HepG2 (cell line): ENCODE measurements around the gene AKR1B15. TPM values are rescaled to one million over a fixed set of nuclear protein-coding genes. Genes with fewer than 3 reads are reported as not detected.

Source experiments
- ATAC-seq: fragments of 200-7000 bp; cut with Tn5 transposase; 3 replicates; pipeline ENCODE4 v1.9.1; 2020; ENCODE audit warnings: mild to moderate bottlenecking, moderate library complexity
- BruUV-seq: library from RNA; stranded (reverse); fragments of 400-500 nt; replicated peaks from 2 replicates; lab custom pipeline; 2021; lab: Mats Ljungman, UMichigan
- CTCF ChIA-PET: fragments of 300-600 bp; formaldehyde crosslinking; extraction: SDS; loops from one replicate; lab custom pipeline; 2021; ENCODE audit warnings: low total read pairs, inconsistent platforms, low intra/inter-chr PET ratio; lab: Yijun Ruan, JAX
- POLR2A ChIA-PET: fragments of 350-600 bp; sonication (Branson Sonifier 250); formaldehyde crosslinking; loops from one replicate; lab custom pipeline; 2020; ENCODE audit warnings: antibody characterized with exemption, inconsistent platforms; lab: Yijun Ruan, JAX
- DNase-seq: peaks from one replicate; pipeline ENCODE4 v3.0.0-alpha.2; 2015; ENCODE audit warnings: low spot score
- FAIRE-seq: peaks from 3 replicates; lab custom pipeline; 2011; peaks lifted over from hg19 to GRCh38; lab: Jason Lieb, UNC
- H2AFZ ChIP-seq: one replicate; pipeline ENCODE4 v1.6.1; 2011; ENCODE audit warnings: low read length, inconsistent platforms
- H3K27ac ChIP-seq: fragments of 300-600 bp; 3 replicates; pipeline ENCODE4 v1.8.0; 2011; ENCODE audit warnings: mixed run types, mild to moderate bottlenecking, mixed read lengths, low read length, inconsistent platforms; ENCODE audit not compliant: insufficient read depth; ENCODE audit errors: extremely low read length
- H3K27me3 ChIP-seq, 2 experiments: fragments of 200-600 bp in 1 of 2; 2 replicates in 1 of 2; 3 replicates in 1 of 2; pipeline versions ENCODE4 v1.6.0 to v1.8.0; 2011; ENCODE audit warnings: low read length in 2 of 2, mild to moderate bottlenecking in 2 of 2, moderate library complexity in 2 of 2, inconsistent platforms in 1 of 2; ENCODE audit not compliant: insufficient read depth in 2 of 2, control insufficient read depth in 1 of 2
- H3K36me3 ChIP-seq, 2 experiments: fragments of 200-600 bp in 1 of 2; replicated peaks in 1 of 2; 2 replicates in 1 of 2; 3 replicates in 1 of 2; pipeline versions ENCODE4 v1.5.1 to v1.8.0; 2011; ENCODE audit warnings: low read length in 2 of 2, inconsistent platforms in 1 of 2; ENCODE audit not compliant: insufficient read depth in 2 of 2, control insufficient read depth in 1 of 2
- H3K4me1 ChIP-seq: 2 replicates; pipeline ENCODE4 v1.5.1; 2012; ENCODE audit warnings: low read length, inconsistent platforms; ENCODE audit not compliant: insufficient read depth
- H3K4me2 ChIP-seq: 2 replicates; pipeline ENCODE4 v1.6.0; 2011; ENCODE audit warnings: low read depth, low read length, inconsistent platforms
- H3K4me3 ChIP-seq, 3 experiments: fragments of 200-600 bp in 1 of 3; sonication (generic), shearing (Covaris generic) in 1 of 3; replicated peaks in 1 of 3; 2 replicates each; pipeline ENCODE4 v1.5.1; 2011 to 2016; ENCODE audit warnings: low read length in 3 of 3, inconsistent platforms in 2 of 3, low read depth in 2 of 3, mild to moderate bottlenecking in 2 of 3, control low read depth in 1 of 3, mixed read lengths in 1 of 3; ENCODE audit not compliant: insufficient read depth in 1 of 3
- H3K79me2 ChIP-seq: one replicate; pipeline ENCODE4 v1.6.1; 2011; ENCODE audit warnings: low read length, inconsistent platforms; ENCODE audit not compliant: insufficient read depth
- H3K9ac ChIP-seq: 2 replicates; pipeline ENCODE4 v1.6.0; 2011; ENCODE audit warnings: mild to moderate bottlenecking, low read depth, low read length, inconsistent platforms; ENCODE audit not compliant: insufficient read depth
- H3K9me3 ChIP-seq: 2 replicates; pipeline ENCODE4 v1.5.1; 2012; ENCODE audit warnings: mild to moderate bottlenecking, low read length
- H4K20me1 ChIP-seq: 2 replicates; pipeline ENCODE4 v1.6.0; 2011; ENCODE audit warnings: inconsistent platforms, mild to moderate bottlenecking, low read length, moderate library complexity; ENCODE audit not compliant: insufficient read depth
- HNRNPL ChIP-seq: fragments of 200-400 bp; formaldehyde crosslinking; IDR thresholded peaks from 2 replicates; pipeline ENCODE4 v1.6.1; 2017; ENCODE audit warnings: mild to moderate bottlenecking, low read depth, low read length
- TCF7L2 ChIP-seq: IDR thresholded peaks from 2 replicates; pipeline ENCODE4 v1.6.1; 2011; ENCODE audit warnings: mild to moderate bottlenecking, low read depth, low read length, moderate library complexity
- ZC3H13 ChIP-seq: sonication (generic); formaldehyde crosslinking; IDR thresholded peaks from 2 replicates; pipeline ENCODE4 v1.8.1; 2023; ENCODE audit warnings: mild to moderate bottlenecking, missing genetic modification reagents, moderate library complexity
- WGBS: methylation state at CpG from one replicate; pipeline ENCODE4 v1.1.6; 2017; ENCODE audit warnings: low lambda C conversion rate; 5-methylcytosine and 5-hydroxymethylcytosine counted together
- in situ Hi-C: cut with HindIII; loops from 2 replicates; pipeline ENCODE4 v1.10.0; 2017; ENCODE audit warnings: low pct_unique_long_range_greater_than_20kb; ENCODE audit not compliant: extremely low pct_ligation_motif_present
- intact Hi-C: fragments of 100-400 bp; cut with micrococcal nuclease; formaldehyde crosslinking; loops from one replicate; pipeline ENCODE4 v1.10.0; 2022; ENCODE audit not compliant: unreplicated experiment
- polyA plus RNA-seq, 8 experiments: library from polyadenylated mRNA; depleted of rRNA in 3 of 8; stranded (reverse) in 7 of 8; unstranded in 1 of 8; fragments of >200 nt; fragmentation: Illumina TruSeq in 4 of 8; extraction: Trizol in 4 of 8; gene quantifications; 2 replicates each; pipeline versions ENCODE4 v1.2.1 to v1.2.3, GENCODE V29; 2011 to 2016; ENCODE audit warnings: low read depth in 4 of 8, missing spikeins in 1 of 8, mixed read lengths in 1 of 8; ENCODE audit not compliant: insufficient read depth in 1 of 8
- total RNA-seq, 5 experiments: library from RNA; depleted of rRNA; stranded (reverse); fragments of >200 nt; fragmentation: Illumina TruSeq; extraction: Trizol; gene quantifications; 2 replicates each; pipeline ENCODE4 v1.2.3, GENCODE V29; 2016; ENCODE audit warnings: low read depth in 1 of 5
- TF ChIP-seq, protein P1 (sequence below): sonication (generic); formaldehyde crosslinking; conservative IDR thresholded peaks from 2 replicates; pipeline ENCODE4 v1.4.0; 2020; ENCODE audit warnings: missing genetic modification reagents
- TF ChIP-seq, protein P2 (sequence below): sonication (generic); formaldehyde crosslinking; IDR thresholded peaks from 2 replicates; pipeline ENCODE4 v1.4.0; 2020; ENCODE audit warnings: mild to moderate bottlenecking, missing genetic modification reagents
- TF ChIP-seq, protein P3 (sequence below): sonication (generic); formaldehyde crosslinking; IDR thresholded peaks from 2 replicates; pipeline ENCODE4 v1.5.0; 2020; ENCODE audit warnings: missing genetic modification reagents
- TF ChIP-seq, protein P4 (sequence below), 2 experiments: sonication (generic) in 1 of 2; formaldehyde crosslinking in 1 of 2; IDR thresholded peaks; 2 replicates each; pipeline versions ENCODE4 v1.5.1 to v1.6.1; 2011 to 2020; ENCODE audit warnings: borderline replicate concordance in 1 of 2, low read depth in 1 of 2, low read length in 1 of 2, mild to moderate bottlenecking in 1 of 2, missing genetic modification reagents in 1 of 2, moderate library complexity in 1 of 2

AKR1B15 gene
- total and polyA plus RNA-seq, 2 of the 13 experiments (the other 11 are each of a cell fraction or from before 2014, with no cell fraction given), result 0.77 TPM; not detected in 1

DNA sequence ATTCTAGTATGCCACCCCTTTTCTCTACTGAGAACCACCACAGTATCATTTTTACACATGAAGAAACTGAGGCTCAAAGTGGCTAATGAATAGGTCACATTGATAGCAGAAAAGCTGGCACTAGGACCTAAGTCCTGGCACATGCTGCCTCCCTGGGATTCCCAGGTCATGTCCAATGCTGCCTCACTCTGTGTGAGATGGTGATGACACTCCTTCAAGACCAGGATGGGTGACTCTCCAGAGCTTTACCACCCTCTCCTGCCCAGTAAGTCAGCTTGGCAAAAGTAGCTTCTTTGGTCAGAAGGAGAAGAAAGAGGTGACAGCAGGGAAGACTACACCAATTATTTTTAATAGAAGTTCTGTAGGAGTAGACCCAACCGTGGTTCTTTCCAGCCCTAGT, 34.8 kb upstream of the AKR1B15 start:
- no peak overlapping the region for H2AFZ ChIP-seq
- peak; percentile 36; the same call in 2 of the 3 replicates for ATAC-seq
- POLR2A ChIA-PET, result no interaction called here
- H3K4me3 ChIP-seq, result no peak overlapping the region
- BruUV-seq, result no TSS peak
- no peak overlapping the region for H3K27ac ChIP-seq
- H3K4me1 ChIP-seq, result no peaks in the 10 kb centered on the region
- no peaks in the 10 kb centered on the region for H3K79me2 ChIP-seq
- no peak overlapping the region for H3K4me2 ChIP-seq
- no peak overlapping the region for H3K9ac ChIP-seq
- intact Hi-C loops (loop anchor here (1.0 to 2.0 kb wide), 2 partner anchors 39 to 92 kb away; no protein-coding TSS in a partner anchor), in situ Hi-C loops (loop anchor here (5.0 kb wide), 2 partner anchors 82 to 88 kb away; no protein-coding TSS in a partner anchor)
- peaks cover 2 to 5% of the 10 kb centered on the region in 2 experiments; a peak in 3 of 5 replicates for H3K27me3 ChIP-seq
- H4K20me1 ChIP-seq, result no peaks in the 10 kb centered on the region
- CTCF ChIA-PET, result interaction anchor here (1.0 to 4.8 kb wide), 7 partner anchors 33 to 92 kb away, joined by 3 to 68 read pairs (median 5); no protein-coding TSS in a partner anchor
- no peak for FAIRE-seq
- H3K9me3 ChIP-seq, result no peaks in the 10 kb centered on the region
- H3K36me3 ChIP-seq, result no peaks in the 10 kb centered on the region
- TF ChIP-seq, protein P1, sequence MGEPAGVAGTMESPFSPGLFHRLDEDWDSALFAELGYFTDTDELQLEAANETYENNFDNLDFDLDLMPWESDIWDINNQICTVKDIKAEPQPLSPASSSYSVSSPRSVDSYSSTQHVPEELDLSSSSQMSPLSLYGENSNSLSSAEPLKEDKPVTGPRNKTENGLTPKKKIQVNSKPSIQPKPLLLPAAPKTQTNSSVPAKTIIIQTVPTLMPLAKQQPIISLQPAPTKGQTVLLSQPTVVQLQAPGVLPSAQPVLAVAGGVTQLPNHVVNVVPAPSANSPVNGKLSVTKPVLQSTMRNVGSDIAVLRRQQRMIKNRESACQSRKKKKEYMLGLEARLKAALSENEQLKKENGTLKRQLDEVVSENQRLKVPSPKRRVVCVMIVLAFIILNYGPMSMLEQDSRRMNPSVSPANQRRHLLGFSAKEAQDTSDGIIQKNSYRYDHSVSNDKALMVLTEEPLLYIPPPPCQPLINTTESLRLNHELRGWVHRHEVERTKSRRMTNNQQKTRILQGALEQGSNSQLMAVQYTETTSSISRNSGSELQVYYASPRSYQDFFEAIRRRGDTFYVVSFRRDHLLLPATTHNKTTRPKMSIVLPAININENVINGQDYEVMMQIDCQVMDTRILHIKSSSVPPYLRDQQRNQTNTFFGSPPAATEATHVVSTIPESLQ (CRISPR knock-in tag), result no peak
- TF ChIP-seq, protein P2, sequence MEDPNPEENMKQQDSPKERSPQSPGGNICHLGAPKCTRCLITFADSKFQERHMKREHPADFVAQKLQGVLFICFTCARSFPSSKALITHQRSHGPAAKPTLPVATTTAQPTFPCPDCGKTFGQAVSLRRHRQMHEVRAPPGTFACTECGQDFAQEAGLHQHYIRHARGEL (CRISPR knock-in tag), result no peak
- TF ChIP-seq, protein P3, sequence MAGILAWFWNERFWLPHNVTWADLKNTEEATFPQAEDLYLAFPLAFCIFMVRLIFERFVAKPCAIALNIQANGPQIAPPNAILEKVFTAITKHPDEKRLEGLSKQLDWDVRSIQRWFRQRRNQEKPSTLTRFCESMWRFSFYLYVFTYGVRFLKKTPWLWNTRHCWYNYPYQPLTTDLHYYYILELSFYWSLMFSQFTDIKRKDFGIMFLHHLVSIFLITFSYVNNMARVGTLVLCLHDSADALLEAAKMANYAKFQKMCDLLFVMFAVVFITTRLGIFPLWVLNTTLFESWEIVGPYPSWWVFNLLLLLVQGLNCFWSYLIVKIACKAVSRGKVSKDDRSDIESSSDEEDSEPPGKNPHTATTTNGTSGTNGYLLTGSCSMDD (CRISPR knock-in tag), result no peak
- TF ChIP-seq TCF7L2 (no peak), ZC3H13 (no peak), HNRNPL (no peak)
- TF ChIP-seq, protein P4, sequence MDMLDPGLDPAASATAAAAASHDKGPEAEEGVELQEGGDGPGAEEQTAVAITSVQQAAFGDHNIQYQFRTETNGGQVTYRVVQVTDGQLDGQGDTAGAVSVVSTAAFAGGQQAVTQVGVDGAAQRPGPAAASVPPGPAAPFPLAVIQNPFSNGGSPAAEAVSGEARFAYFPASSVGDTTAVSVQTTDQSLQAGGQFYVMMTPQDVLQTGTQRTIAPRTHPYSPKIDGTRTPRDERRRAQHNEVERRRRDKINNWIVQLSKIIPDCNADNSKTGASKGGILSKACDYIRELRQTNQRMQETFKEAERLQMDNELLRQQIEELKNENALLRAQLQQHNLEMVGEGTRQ (IDR thresholded peaks at IDR 0.05; ENCODE audit: low read depth, low read length), result no peak
- TF ChIP-seq, protein P4 (CRISPR knock-in tag; IDR thresholded peaks at IDR 0.05; ENCODE audit: borderline replicate concordance), result no peak
- WGBS, result 0% methylated on average over 1 of the region's 1 CpG
- DNase-seq, result no peak
